GM18520 (cell line): Measurements from ENCODE around the gene DPYSL4.
"Not testable (repeated sequence)": the region's sequence is repeated elsewhere in the genome, so short reads cannot be mapped to it uniquely, and the experiment has no call there.

Experiments used
- ATAC-seq: cut with Tn5 transposase; IDR thresholded peaks from one replicate; pipeline ENCODE4 v1.9.1; 2021; ENCODE audit not compliant: unreplicated experiment

The DPYSL4 gene

GRCh38 chr10:132149271-132149670 lies 37.5 kb upstream of the DPYSL4 start:
- ATAC-seq: no peak

- ATAC-seq: no peak
These were observed 36.8 kb upstream of the DPYSL4 start for GRCh38 chr10:132149917-132150316.

- ATAC-seq: no peak
These were observed 36.0 kb upstream of the DPYSL4 start for GRCh38 chr10:132150777-132151176.

DNA sequence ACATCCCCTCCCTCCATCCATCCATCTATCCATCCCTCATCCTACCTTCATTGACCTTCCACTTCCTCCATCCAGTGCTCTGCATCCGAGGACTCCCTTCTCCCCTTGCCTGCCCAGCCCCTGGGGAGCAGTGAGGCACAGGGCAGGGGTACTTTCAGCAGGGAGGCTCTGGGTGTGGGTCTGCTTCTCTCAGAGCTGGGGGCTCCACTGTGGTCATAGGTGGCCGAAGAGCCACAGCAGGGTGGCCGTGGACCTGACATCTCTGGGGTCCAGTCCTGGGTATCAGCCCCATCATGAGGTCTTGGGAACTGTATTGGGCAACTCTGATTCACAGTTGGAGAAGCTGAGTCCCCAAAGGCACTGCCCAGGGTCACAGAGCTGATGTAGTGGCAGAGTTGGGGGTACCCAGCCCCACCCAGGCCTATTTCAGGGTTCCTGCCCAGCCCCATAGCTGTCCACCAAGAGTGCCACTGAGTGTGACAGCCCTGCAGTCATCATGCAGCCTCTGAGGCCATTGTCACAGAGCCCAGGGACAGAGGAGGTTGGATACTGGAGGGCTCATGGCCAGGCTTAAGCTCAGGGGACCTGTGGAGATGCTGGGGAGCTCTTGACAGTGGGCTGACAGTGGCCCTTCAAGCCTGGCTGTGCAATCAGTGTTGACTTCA lies 35.3 kb upstream of the DPYSL4 start:
- no peak for ATAC-seq

- no peak for ATAC-seq
These were observed 34.7 kb upstream of the DPYSL4 start for GRCh38 chr10:132151951-132152505.

DNA sequence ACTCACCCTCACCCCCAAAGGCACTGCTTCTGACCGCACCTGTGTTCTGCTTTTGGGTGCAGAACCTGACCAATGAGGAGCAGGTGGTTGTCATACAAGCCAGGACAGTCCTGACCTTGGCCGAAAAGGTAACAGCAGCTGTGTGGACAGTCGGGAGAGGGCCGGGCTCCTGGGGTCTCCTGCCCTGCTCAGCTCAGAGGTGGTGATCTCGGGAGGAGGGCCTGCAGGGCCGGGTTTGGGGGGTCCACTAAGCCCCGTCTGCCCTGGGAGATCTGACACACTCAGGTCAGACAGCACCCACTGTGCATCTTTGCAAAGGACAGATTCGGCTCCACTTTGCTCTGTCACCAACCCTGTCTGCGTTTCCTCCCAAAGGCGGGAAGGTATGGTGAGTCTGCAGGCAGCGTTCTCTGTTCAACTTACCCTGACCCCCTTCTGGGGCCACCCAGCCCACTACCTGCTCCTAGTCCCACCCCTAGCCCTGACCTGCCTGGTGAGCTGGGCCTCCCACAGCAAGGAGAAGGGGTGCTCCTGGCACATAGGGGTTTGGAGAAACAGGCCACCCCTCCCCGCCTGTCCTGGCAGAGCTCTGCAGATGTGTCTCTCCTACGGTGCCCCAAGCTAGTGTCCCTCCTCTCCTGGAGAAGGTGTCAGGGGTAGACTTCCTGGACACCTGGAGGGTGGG lies 33.7 kb upstream of the DPYSL4 start:
- no peak for ATAC-seq

DNA sequence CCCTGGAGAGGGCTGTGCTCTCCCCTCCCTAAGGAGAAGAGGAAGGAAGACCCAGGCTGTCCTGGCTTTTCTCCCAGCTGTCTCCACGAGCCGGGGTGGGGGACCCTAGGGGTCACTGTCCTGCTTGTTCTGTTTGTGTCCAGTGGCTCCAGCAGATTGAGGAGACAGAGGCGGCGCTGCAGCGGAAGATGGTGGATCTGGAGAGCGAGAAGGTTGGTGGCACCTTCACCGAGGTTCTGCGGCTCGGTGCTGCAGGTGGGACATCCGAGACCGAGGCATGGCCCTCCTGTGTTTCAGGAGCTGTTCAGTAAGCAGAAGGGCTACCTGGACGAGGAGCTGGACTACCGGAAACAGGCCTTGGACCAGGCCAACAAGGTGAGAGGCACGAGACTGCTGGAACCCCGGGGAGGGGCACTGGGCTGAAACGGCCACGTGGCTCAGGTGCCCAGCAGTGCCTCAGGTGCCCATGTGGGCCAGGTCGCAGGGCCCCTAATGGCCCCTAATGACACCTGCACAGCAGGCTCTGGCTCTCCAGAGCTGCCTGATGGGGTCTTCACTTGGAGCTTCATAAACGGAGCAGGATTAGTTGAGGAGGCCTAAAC lies 33.0 kb upstream of the DPYSL4 start:
- no peak for ATAC-seq

DNA sequence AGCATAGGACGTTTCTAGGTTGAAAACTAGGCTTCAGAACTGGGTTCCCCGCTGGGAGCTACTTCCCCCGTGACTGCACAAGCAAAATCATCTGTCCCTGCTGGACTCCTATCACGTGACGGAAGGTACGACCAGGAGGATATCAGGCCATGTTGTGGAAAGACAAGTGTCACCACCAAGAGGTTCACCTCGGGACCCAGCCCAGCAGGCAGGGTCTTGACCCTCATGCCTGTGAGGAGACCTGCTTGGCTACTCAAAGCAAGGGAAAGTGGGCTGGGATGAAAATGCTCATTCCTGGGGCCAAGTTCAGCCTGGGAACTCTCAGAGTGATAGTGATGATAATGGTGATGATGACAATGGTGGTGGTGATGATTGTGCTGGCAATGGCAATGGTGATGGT lies 32.3 kb upstream of the DPYSL4 start:
- ATAC-seq: no peak

DNA sequence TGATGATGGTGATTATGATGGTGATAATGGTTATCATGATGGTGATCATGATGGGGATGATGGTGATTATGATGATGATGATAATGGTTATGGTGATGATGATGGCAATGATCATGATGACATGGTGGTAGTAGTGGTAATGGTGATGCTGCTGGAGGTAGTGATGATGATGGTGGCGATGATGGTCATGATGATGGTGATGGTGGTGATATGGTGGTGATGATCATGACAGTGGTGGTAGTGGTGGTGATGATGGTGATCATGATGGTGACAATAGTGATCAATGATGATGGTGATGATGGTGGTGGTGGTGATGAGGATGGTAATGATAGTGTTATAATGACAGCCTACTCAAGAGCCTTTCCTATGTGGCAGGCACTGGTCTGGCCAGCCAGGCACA lies 31.8 kb upstream of the DPYSL4 start:
- ATAC-seq: no peak

DNA sequence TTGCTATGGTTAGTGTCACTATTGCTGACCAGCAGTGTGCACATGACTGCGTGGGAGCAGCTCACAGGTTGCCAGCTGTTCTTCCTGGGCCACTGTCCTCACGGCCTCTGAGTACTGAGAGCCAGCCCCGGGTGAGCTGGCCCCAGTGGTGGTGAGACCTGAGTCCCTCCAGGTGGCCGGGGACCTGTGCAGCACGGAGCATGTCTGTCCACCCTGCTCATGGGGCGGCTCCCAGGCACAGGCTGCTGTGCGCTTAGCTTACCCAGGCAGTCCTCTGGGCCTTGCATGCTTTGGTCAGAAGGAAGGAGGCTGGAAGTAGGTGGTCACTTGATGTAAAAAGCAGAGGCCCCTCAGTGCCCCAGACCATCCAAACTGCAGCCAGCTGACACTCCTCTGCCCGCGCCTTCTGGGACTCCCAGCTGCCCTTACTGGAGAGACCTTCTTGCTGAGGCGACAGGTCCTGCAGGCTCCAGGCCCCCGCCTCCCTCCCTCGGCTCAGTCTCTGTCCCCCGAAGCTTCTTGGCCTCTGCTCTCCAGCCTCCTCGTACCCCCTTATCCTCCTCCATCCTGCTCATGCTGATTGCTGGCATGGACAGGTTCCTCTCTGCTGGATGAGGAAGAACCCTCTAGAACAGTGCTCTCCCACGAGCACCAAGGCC lies 30.9 kb upstream of the DPYSL4 start:
- no peak for ATAC-seq

DNA sequence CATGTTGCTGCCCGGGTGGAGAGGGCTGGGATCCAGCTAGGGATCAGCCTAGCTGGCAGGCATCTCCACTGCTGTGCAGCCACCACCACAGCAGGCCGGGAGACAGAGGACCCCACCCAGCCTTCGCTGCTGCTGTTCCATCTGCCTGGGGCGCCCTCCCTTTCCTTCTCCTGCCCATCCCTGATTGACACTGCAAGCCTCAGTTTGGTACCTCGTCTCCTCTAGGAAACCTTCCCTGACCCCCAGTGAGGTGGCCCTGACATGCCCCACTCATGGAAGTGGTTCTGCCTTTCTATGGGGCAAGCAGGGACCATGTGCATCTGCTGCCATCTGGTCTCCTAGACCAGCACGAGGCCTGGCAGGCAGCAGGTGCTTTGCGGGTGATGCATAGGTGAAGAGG lies 30.4 kb upstream of the DPYSL4 start:
- no peak for ATAC-seq

GRCh38 chr10:132157101-132157500 lies 29.6 kb upstream of the DPYSL4 start:
- ATAC-seq: no peak

GRCh38 chr10:132158122-132158741 lies 28.5 kb upstream of the DPYSL4 start:
- ATAC-seq: no peak

DNA sequence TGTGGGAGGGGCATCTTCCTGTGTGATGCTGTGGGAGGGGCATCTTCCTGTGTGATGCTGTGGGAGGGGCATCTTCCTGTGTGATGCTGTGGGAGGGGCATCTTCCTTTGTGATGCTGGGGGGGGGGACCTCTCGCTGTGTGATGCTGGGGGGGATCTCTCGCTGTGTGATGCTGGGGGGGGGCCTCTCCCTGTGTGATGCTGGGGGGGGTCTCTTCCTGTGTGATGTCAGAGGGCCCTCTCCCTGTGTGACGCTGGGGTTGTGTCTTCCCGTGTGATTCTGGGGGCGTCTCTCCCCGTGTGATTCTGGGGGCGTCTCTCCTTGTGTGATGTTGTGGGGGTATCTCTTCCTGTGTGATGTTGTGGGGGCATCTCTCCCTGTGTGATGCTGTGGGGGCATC lies 27.9 kb upstream of the DPYSL4 start:
- ATAC-seq: no peak

DNA sequence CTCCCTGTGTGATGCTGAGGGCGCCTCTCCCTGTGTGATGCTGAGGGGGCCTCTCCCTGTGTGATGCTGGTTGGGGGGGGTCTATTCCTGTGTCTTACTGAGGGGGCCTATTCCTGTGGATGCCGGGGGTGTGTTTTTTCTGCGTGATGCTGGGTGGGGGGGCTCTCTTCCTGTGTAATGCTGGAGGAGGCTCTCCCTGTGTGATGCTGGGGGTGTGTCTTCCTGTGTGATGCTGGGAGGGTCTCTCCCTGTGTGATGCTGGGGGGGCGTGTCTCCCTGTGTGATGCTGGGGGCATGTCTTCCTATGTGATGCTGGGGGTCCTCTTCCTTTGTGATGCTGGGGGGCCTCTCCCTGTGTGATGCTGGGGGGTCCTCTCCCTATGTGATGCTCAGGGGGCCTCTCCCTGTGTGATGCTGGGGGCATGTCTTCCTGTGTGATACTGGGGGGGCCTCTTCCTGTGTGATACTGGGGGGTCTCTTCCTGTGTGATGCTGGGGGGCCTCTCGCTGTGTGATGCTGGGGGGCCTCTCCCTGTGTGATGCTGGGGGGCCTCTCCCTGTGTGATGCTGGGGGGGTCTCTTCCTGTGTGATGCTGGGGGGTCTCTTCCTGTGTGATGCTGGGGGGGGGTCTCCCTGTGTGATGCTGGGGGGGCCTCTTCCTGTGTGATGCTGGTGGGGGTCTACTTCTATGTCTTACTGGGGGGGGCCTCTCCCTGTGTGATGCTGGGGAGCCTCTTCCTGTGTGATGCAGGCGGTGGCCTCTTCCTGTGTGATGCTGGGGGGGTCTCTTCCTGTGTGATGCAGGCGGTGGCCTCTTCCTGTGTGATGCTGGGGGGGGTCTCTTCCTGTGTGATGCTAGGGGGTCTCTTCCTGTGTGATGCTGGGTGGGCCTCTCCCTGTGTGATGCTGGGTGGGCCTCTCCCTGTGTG lies 27.2 kb upstream of the DPYSL4 start:
- ATAC-seq: not testable (repeated sequence)

GRCh38 chr10:132160231-132160630 lies 26.5 kb upstream of the DPYSL4 start:
- not testable (repeated sequence) for ATAC-seq

DNA sequence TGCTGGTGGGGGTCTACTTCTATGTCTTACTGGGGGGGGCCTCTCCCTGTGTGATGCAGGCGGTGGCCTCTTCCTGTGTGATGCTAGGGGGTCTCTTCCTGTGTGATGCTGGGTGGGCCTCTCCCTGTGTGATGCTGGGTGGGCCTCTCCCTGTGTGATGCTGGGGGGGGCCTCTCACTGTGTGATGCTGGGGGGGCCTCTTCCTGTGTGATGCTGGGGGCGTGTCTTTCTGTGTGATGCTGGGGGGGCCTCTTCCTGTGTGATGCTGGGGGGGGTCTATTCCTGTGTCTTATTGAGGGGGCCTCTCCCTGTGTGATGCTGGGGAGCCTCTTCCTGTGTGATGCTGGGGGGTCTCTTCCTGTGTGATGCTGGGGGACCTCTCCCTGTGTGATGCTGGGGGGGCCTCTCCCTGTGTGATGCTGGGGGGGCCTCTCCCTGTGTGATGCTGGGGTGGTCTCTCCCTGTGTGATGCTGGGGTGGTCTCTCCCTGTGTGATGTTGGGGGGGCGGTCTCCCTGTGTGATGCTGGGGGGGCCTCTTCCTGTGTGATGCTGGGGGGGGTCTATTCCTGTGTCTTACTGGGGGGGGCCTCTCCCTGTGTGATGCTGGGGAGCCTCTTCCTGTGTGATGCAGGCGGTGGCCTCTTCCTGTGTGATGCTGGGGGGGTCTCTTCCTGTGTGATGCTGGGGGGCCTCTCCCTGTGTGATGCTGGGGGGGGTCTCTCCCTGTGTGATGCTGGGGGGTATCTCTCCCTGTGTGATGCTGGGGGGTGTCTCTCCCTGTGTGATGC lies 25.7 kb upstream of the DPYSL4 start:
- ATAC-seq: not testable (repeated sequence)

DNA sequence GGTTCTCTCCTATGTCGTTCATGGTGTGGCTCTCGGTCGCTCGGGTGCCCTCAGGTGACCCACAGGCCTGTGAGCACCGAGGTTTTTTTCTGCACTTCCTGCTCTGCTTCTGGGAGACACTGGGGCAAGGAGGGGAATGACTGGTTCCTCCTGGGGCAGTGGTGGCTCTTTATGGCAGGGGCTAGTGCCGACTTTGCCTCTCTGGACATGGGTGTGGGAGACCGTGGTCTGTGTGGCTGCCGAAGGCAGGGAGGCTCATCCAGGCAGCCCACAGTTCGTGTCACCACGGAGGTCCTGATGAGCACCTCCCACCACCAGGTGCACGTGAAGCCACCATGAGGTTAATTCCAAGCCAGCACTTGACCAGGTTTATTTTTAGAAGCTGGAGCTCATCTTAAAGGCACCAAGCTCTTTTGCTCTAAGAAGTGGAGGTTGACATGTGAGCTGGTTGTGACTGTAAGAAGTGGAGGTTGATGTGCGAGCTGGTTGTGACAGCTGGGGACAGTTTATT lies 24.7 kb upstream of the DPYSL4 start:
- ATAC-seq: no peak
